Measurements from ENCODE around the gene OPTC.

DNA sequence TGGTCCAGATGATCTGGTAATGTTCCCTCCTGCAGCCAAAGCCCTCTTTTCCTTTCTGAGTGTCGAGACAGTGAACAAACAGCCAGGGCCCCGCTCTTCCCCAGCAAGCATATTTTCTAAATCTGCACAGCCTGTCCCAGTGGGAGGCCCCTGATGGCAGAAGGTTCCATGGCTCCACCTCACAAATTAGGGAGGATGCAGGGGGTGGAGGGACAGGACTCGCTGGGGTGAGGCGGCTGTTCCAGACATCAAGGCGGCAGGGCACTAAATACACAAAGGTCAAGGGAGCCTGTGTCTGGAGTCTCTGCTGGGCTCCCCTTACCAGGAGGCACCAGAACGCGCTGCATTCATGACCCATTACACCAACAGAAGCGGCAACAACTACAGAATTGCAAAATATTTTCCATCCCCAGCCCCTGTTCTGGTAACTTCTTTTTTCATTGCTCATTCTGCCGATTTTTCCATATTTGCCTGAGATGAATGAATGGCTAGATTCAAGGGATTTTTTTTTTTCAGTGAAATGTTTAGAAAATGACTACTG is 45.4 kb upstream of the OPTC start:
- TF ChIP-seq, protein P1, sequence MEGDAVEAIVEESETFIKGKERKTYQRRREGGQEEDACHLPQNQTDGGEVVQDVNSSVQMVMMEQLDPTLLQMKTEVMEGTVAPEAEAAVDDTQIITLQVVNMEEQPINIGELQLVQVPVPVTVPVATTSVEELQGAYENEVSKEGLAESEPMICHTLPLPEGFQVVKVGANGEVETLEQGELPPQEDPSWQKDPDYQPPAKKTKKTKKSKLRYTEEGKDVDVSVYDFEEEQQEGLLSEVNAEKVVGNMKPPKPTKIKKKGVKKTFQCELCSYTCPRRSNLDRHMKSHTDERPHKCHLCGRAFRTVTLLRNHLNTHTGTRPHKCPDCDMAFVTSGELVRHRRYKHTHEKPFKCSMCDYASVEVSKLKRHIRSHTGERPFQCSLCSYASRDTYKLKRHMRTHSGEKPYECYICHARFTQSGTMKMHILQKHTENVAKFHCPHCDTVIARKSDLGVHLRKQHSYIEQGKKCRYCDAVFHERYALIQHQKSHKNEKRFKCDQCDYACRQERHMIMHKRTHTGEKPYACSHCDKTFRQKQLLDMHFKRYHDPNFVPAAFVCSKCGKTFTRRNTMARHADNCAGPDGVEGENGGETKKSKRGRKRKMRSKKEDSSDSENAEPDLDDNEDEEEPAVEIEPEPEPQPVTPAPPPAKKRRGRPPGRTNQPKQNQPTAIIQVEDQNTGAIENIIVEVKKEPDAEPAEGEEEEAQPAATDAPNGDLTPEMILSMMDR (IDR thresholded peaks at IDR 0.05), result no peak
- TF ChIP-seq POLR2A (IDR thresholded peaks at IDR 0.05), result no peak

Measured in heart left ventricle (tissue), 13 donors.